Measurements from ENCODE around the gene LY6G5B.

Gene LY6G5B

DNA sequence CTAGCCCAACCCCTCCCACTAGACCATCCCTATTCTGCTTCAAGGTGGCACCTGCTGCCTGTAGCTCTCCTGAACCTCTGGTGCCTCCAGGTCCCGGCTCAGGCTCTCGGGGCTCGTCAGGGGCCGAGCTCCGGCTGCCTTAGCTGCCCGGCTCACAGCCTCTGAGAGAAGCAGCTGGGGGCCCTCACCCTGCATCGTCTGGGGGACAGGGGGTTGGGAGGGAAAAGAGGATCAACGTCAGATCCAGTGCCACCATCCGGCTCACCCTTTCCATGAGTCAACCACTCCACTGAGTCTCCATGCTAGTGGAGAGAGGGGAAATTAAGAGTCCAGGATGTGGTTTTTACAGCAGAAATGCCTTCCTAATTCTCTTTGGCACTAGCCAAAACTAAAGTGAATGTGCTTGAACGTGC is 30.3 kb upstream of the LY6G5B start:
- Histone ChIP-seq H3K36me3 (ENCODE audit: insufficient read depth, low read length) (peaks cover 93% of the 10 kb centered on the region), H4K20me1 (ENCODE audit: insufficient read depth, low read length) (peaks cover 40% of the 10 kb centered on the region), H3K9me3 (ENCODE audit: insufficient read depth, low read length, severe bottlenecking) (no peaks in the 10 kb centered on the region), H3K27me3 (ENCODE audit: insufficient read depth, low read length, poor library complexity) (no peaks in the 10 kb centered on the region), H3K4me2 (ENCODE audit: insufficient read depth, low read length) (no peak overlapping the region), H3K79me2 (ENCODE audit: insufficient read depth, low read length) (peaks cover 6% of the 10 kb centered on the region; the same call in 1 of the 2 replicates), H3K4me3 (ENCODE audit: low read depth in 1 of 2, low read length in 2 of 2) (no peak overlapping the region), H3K27ac (ENCODE audit: low read length) (no peak overlapping the region), H2AFZ (ENCODE audit: low read depth, low read length) (no peak overlapping the region), H3K9ac (ENCODE audit: low read depth, low read length) (no peak overlapping the region), H3K4me1 (ENCODE audit: insufficient read depth, low read length) (no peaks in the 10 kb centered on the region)
- DNase-seq (no peak), ATAC-seq (ENCODE audit: insufficient read depth, low read depth) (0 out of 3 replicates have a peak, but pooled peaks have one; percentile 8)
- TF ChIP-seq, protein P1, sequence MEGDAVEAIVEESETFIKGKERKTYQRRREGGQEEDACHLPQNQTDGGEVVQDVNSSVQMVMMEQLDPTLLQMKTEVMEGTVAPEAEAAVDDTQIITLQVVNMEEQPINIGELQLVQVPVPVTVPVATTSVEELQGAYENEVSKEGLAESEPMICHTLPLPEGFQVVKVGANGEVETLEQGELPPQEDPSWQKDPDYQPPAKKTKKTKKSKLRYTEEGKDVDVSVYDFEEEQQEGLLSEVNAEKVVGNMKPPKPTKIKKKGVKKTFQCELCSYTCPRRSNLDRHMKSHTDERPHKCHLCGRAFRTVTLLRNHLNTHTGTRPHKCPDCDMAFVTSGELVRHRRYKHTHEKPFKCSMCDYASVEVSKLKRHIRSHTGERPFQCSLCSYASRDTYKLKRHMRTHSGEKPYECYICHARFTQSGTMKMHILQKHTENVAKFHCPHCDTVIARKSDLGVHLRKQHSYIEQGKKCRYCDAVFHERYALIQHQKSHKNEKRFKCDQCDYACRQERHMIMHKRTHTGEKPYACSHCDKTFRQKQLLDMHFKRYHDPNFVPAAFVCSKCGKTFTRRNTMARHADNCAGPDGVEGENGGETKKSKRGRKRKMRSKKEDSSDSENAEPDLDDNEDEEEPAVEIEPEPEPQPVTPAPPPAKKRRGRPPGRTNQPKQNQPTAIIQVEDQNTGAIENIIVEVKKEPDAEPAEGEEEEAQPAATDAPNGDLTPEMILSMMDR (IDR thresholded peaks at IDR 0.05; ENCODE audit: borderline replicate concordance, extremely low read depth, low read length, poor library complexity, severe bottlenecking): no peak
- TF ChIP-seq EZH2 (IDR thresholded peaks at IDR 0.05; ENCODE audit: borderline replicate concordance, low read depth, low read length, severe bottlenecking): no peak

DNA sequence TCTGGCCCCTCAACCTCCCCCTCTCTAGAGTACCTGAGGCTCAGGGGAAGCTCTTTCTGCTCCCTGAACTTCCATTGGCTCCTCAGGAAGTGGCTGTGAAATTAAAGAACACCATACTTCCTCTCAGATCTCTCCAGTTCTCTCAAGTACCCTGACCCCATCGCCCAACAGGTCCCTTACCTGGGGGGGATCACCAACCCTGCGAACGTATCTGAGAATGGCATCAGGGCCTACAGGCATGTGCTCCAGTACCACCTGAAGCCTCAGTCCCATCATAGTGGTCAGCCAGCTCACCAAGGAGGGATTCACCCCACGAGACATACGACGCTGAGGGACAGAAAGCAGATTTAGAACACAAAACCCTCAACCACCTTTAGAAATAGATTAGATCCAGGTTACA is 29.2 kb upstream of the LY6G5B start:
- no peak overlapping the region for H2AFZ ChIP-seq (ENCODE audit: low read depth, low read length)
- H3K27ac ChIP-seq (ENCODE audit: low read length): no peak overlapping the region
- TF ChIP-seq, protein P1 (IDR thresholded peaks at IDR 0.05; ENCODE audit: borderline replicate concordance, extremely low read depth, low read length, poor library complexity, severe bottlenecking): no peak
- no peak for TF ChIP-seq EZH2 (IDR thresholded peaks at IDR 0.05; ENCODE audit: borderline replicate concordance, low read depth, low read length, severe bottlenecking)
- no peak overlapping the region for H3K4me2 ChIP-seq (ENCODE audit: insufficient read depth, low read length)
- no peak for DNase-seq
- H3K9me3 ChIP-seq (ENCODE audit: insufficient read depth, low read length, severe bottlenecking): no peaks in the 10 kb centered on the region
- peaks cover 93% of the 10 kb centered on the region for H3K36me3 ChIP-seq (ENCODE audit: insufficient read depth, low read length)
- H3K79me2 ChIP-seq (ENCODE audit: insufficient read depth, low read length): peaks cover 12% of the 10 kb centered on the region; the same call in 1 of the 2 replicates
- no peaks in the 10 kb centered on the region for H3K27me3 ChIP-seq (ENCODE audit: insufficient read depth, low read length, poor library complexity)
- ATAC-seq (ENCODE audit: insufficient read depth, low read depth): no peak
- no peak overlapping the region for H3K4me3 ChIP-seq (ENCODE audit: low read depth in 1 of 2, low read length in 2 of 2)
- H3K9ac ChIP-seq (ENCODE audit: low read depth, low read length): no peak overlapping the region
- H4K20me1 ChIP-seq (ENCODE audit: insufficient read depth, low read length): peaks cover 37% of the 10 kb centered on the region
- no peaks in the 10 kb centered on the region for H3K4me1 ChIP-seq (ENCODE audit: insufficient read depth, low read length)

DNA sequence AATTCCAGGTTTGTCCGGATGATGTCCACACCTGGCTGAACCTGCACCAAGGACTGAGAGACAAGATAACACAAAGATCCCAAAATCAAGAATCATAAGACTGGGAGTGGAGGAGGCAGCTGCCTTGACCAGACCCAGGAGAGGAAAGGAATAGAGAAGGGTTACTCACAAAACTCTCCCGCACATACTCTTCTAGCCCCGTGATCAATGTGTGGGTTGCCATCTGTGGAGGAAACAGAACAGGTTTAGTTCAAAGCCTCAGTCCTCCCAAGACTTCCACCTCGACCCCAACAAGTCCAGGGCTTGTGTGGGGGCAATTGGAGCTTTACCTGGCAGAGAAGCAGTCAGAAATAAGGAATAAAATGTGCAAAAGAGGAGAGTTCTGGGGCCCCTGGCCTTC is 28.4 kb upstream of the LY6G5B start:
- H3K27me3 ChIP-seq (ENCODE audit: insufficient read depth, low read length, poor library complexity): no peaks in the 10 kb centered on the region
- no peak overlapping the region for H3K27ac ChIP-seq (ENCODE audit: low read length)
- H3K4me1 ChIP-seq (ENCODE audit: insufficient read depth, low read length): no peaks in the 10 kb centered on the region
- ATAC-seq (ENCODE audit: insufficient read depth, low read depth) (no peak), DNase-seq (no peak)
- peaks cover 30% of the 10 kb centered on the region for H4K20me1 ChIP-seq (ENCODE audit: insufficient read depth, low read length)
- TF ChIP-seq EZH2 (IDR thresholded peaks at IDR 0.05; ENCODE audit: borderline replicate concordance, low read depth, low read length, severe bottlenecking): no peak
- TF ChIP-seq, protein P1 (IDR thresholded peaks at IDR 0.05; ENCODE audit: borderline replicate concordance, extremely low read depth, low read length, poor library complexity, severe bottlenecking): no peak
- H3K4me2 ChIP-seq (ENCODE audit: insufficient read depth, low read length): no peak overlapping the region
- no peak overlapping the region for H2AFZ ChIP-seq (ENCODE audit: low read depth, low read length)
- peaks cover 93% of the 10 kb centered on the region for H3K36me3 ChIP-seq (ENCODE audit: insufficient read depth, low read length)
- H3K9me3 ChIP-seq (ENCODE audit: insufficient read depth, low read length, severe bottlenecking): no peaks in the 10 kb centered on the region
- H3K9ac ChIP-seq (ENCODE audit: low read depth, low read length): no peak overlapping the region
- no peak overlapping the region for H3K4me3 ChIP-seq (ENCODE audit: low read depth in 1 of 2, low read length in 2 of 2)
- peaks cover 12% of the 10 kb centered on the region; the same call in 1 of the 2 replicates for H3K79me2 ChIP-seq (ENCODE audit: insufficient read depth, low read length)

Data from DND-41 (cell line).